IMR-90 (cell line): ENCODE results near the gene PCOLCE2. TPM values are rescaled to one million over a fixed set of nuclear protein-coding genes. Genes with fewer than 3 reads are reported as not detected.
A peak's percentile ranks its signal among the peaks of the same experiment; 100 is the strongest.

Experiments
- ATAC-seq: fragments of 200-7000 bp; cut with Tn5 transposase; 2 replicates; pipeline ENCODE4 v1.9.1; 2020; ENCODE audit warnings: low read depth, mild to moderate bottlenecking, moderate library complexity
- BruUV-seq: library from RNA; stranded (reverse); fragments of 400-500 nt; replicated peaks from 2 replicates; lab custom pipeline; 2021; lab: Mats Ljungman, UMichigan
- CTCF ChIA-PET: fragments of 300-600 bp; formaldehyde crosslinking; extraction: SDS; loops from one replicate; lab custom pipeline; 2021; ENCODE audit warnings: antibody characterized with exemption; lab: Yijun Ruan, JAX
- POLR2A ChIA-PET: fragments of 300-600 bp; sonication (Branson Sonifier 250); formaldehyde crosslinking; loops from one replicate; lab custom pipeline; 2022; ENCODE audit warnings: antibody characterized with exemption; ENCODE audit not compliant: unreplicated experiment; lab: Charles Lee
- DNase-seq: peaks from one replicate; pipeline ENCODE4 v3.0.0; 2013
- H2AFZ ChIP-seq: replicated peaks from 2 replicates; pipeline ENCODE3; 2013; ENCODE audit warnings: low read length, mild to moderate bottlenecking; ENCODE audit not compliant: poor library complexity
- H2AK5ac ChIP-seq: 2 replicates; pipeline ENCODE4 v1.6.1; 2013; ENCODE audit warnings: low read depth, low read length, inconsistent platforms
- H2AK9ac ChIP-seq: replicated peaks from 2 replicates; pipeline ENCODE3; 2013; ENCODE audit warnings: mild to moderate bottlenecking, low read depth, low read length, moderate library complexity; ENCODE audit not compliant: poor library complexity
- H2BK120ac ChIP-seq: 2 replicates; pipeline ENCODE4 v1.6.1; 2013; ENCODE audit warnings: low read depth, low read length, inconsistent platforms
- H2BK15ac ChIP-seq: 3 replicates; pipeline ENCODE4 v1.6.1; 2013; ENCODE audit warnings: low read depth, low read length, inconsistent platforms
- H2BK20ac ChIP-seq: 2 replicates; pipeline ENCODE4 v1.6.1; 2013; ENCODE audit warnings: low read depth, mild to moderate bottlenecking, inconsistent platforms, low read length, moderate library complexity
- H2BK5ac ChIP-seq: 2 replicates; pipeline ENCODE4 v1.6.1; 2013; ENCODE audit warnings: mild to moderate bottlenecking, low read depth, low read length, inconsistent platforms; ENCODE audit not compliant: poor library complexity, severe bottlenecking
- H3K14ac ChIP-seq: replicated peaks from 2 replicates; pipeline ENCODE4 v1.6.1; 2013; ENCODE audit warnings: low read depth, low read length, inconsistent platforms
- H3K18ac ChIP-seq: 2 replicates; pipeline ENCODE4 v1.6.1; 2013; ENCODE audit warnings: low read depth, low read length, control low read depth
- H3K23ac ChIP-seq: 2 replicates; pipeline ENCODE4 v1.6.1; 2013; ENCODE audit warnings: low read depth, low read length, inconsistent platforms
- H3K27ac ChIP-seq: 2 replicates; pipeline ENCODE4 v1.5.1; 2013; ENCODE audit warnings: mild to moderate bottlenecking, control low read depth, low read length; ENCODE audit not compliant: insufficient read depth
- H3K27me3 ChIP-seq: 2 replicates; pipeline ENCODE4 v1.6.1; 2013; ENCODE audit warnings: low read length; ENCODE audit not compliant: control insufficient read depth, insufficient read depth
- H3K36me3 ChIP-seq: 2 replicates; pipeline ENCODE4 v1.6.1; 2013; ENCODE audit warnings: low read length, mixed read lengths; ENCODE audit not compliant: control insufficient read depth, insufficient read depth
- H3K4ac ChIP-seq: 2 replicates; pipeline ENCODE4 v1.6.1; 2013; ENCODE audit warnings: low read depth, low read length, inconsistent platforms
- H3K4me1 ChIP-seq: 2 replicates; pipeline ENCODE4 v1.6.1; 2013; ENCODE audit warnings: low read length, mixed read lengths; ENCODE audit not compliant: control insufficient read depth, insufficient read depth
- H3K4me2 ChIP-seq: 2 replicates; pipeline ENCODE4 v1.6.1; 2013; ENCODE audit warnings: low read depth, mild to moderate bottlenecking, control low read depth, low read length, moderate library complexity
- H3K4me3 ChIP-seq: 2 replicates; pipeline ENCODE4 v1.5.1; 2013; ENCODE audit warnings: low read depth, mild to moderate bottlenecking, control low read depth, low read length, moderate library complexity; ENCODE audit not compliant: insufficient read depth
- H3K56ac ChIP-seq: 2 replicates; pipeline ENCODE4 v1.6.1; 2013; ENCODE audit warnings: low read length, inconsistent platforms; ENCODE audit not compliant: insufficient read depth; ENCODE audit errors: extremely low read depth
- H3K79me1 ChIP-seq, 2 experiments: 2 replicates each; pipeline ENCODE4 v1.6.1; 2013; ENCODE audit warnings: low read length in 2 of 2, inconsistent platforms in 1 of 2, low read depth in 1 of 2
- H3K9ac ChIP-seq: 2 replicates; pipeline ENCODE4 v1.6.1; 2013; ENCODE audit warnings: low read depth, low read length, control low read depth
- H3K9me1 ChIP-seq: 2 replicates; pipeline ENCODE4 v1.6.1; 2013; ENCODE audit warnings: low read length, inconsistent platforms; ENCODE audit not compliant: insufficient read depth
- H3K9me3 ChIP-seq: 2 replicates; pipeline ENCODE4 v1.6.1; 2013; ENCODE audit warnings: low read length; ENCODE audit not compliant: control insufficient read depth, insufficient read depth
- H4K20me1 ChIP-seq: 2 replicates; pipeline ENCODE4 v1.6.1; 2013; ENCODE audit warnings: low read length, inconsistent platforms; ENCODE audit not compliant: insufficient read depth
- H4K5ac ChIP-seq: 2 replicates; pipeline ENCODE4 v1.6.1; 2013; ENCODE audit warnings: mild to moderate bottlenecking, low read depth, low read length, control low read depth
- H4K8ac ChIP-seq, 2 experiments: 2 replicates each; pipeline ENCODE4 v1.6.1; 2013; ENCODE audit warnings: low read depth in 2 of 2, low read length in 2 of 2, control low read depth in 1 of 2, inconsistent platforms in 1 of 2
- H4K91ac ChIP-seq: 2 replicates; pipeline ENCODE4 v1.6.1; 2013; ENCODE audit warnings: low read depth, low read length, inconsistent platforms; ENCODE audit not compliant: insufficient read depth
- BHLHE40 ChIP-seq: fragments of 150-350 bp; IDR thresholded peaks from 2 replicates; pipeline ENCODE4 v1.6.1; 2016; ENCODE audit warnings: mild to moderate bottlenecking, low read depth, low read length
- CEBPB ChIP-seq: IDR thresholded peaks from 2 replicates; pipeline ENCODE4 v1.6.1; 2012; ENCODE audit warnings: low read depth, low read length, improper control_type of control experiment
- ELK1 ChIP-seq: fragments of 150-350 bp; IDR thresholded peaks from 2 replicates; pipeline ENCODE4 v1.6.1; 2016; ENCODE audit warnings: low read depth, mild to moderate bottlenecking, low read length, moderate library complexity, borderline replicate concordance
- WGBS, 2 experiments: methylation state at CpG; one replicate each; pipeline versions ENCODE4 v1.1.5 to v1.1.7; 2013; ENCODE audit warnings: missing lambda C conversion rate in 2 of 2; ENCODE audit not compliant: insufficient read length in 1 of 2; ENCODE audit errors: extremely low coverage in 2 of 2; 5-methylcytosine and 5-hydroxymethylcytosine counted together
- dilution Hi-C: fragments of 300-500 bp; cut with HindIII; formaldehyde crosslinking; loops from one replicate; pipeline ENCODE4 v1.14.3; 2018; ENCODE audit warnings: low sequenced_read_pairs; ENCODE audit not compliant: unreplicated experiment
- in situ Hi-C: fragments of 300-500 bp; cut with MboI; formaldehyde crosslinking; loops from 3 replicates; pipeline ENCODE4 v1.14.3; 2019; ENCODE audit warnings: low sequenced_read_pairs, inconsistent platforms, mixed read lengths
- intact Hi-C: fragments of 100-400 bp; cut with micrococcal nuclease; formaldehyde crosslinking; loops from 2 replicates; pipeline ENCODE4 v1.10.0; 2022
- polyA plus RNA-seq, 3 experiments: library from polyadenylated mRNA; depleted of rRNA; stranded (reverse); fragments of >200 nt; gene quantifications; 2 replicates each; pipeline ENCODE4 v1.2.3, GENCODE V29; 2012; ENCODE audit warnings: low replicate concordance in 1 of 3
- total RNA-seq: library from RNA; depleted of rRNA; stranded (reverse); fragments of >200 nt; gene quantifications from 2 replicates; pipeline ENCODE4 v1.2.3, GENCODE V29; 2012
- TF ChIP-seq, protein P1 (sequence below): fragments of 150-350 bp; IDR thresholded peaks from 2 replicates; pipeline ENCODE4 v1.6.1; 2017; ENCODE audit warnings: mild to moderate bottlenecking, antibody characterized with exemption, low read length, low read depth

Gene PCOLCE2
- total and polyA plus RNA-seq, 2 of the 4 experiments (the other 2 are of a cell fraction), result 0.50 to 0.54 TPM

GRCh38 chr3:142808103-142808917 lies 80.6 kb downstream of the PCOLCE2 start:
- H4K8ac ChIP-seq, result no peak overlapping the region
- no peak overlapping the region for H3K27ac ChIP-seq
- no peaks in the 10 kb centered on the region for H3K4me1 ChIP-seq
- POLR2A ChIA-PET, result no interaction called here
- H3K36me3 ChIP-seq, result peaks cover 2% of the 10 kb centered on the region; the same call in 1 of the 2 replicates
- no peak overlapping the region for H3K56ac ChIP-seq
- no peak overlapping the region for H2AFZ ChIP-seq
- H2AK5ac ChIP-seq, result no peak overlapping the region
- H2BK120ac ChIP-seq, result no peak overlapping the region
- no TSS peak for BruUV-seq
- no peak overlapping the region for H3K18ac ChIP-seq
- no peak overlapping the region for H3K14ac ChIP-seq
- peak; percentile 72 for DNase-seq
- TF ChIP-seq BHLHE40 (peak; percentile 67; the same call in 1 of the 2 replicates), ELK1 (no peak), CEBPB (peak; percentile 54; the same call in 1 of the 2 replicates)
- TF ChIP-seq, protein P1, sequence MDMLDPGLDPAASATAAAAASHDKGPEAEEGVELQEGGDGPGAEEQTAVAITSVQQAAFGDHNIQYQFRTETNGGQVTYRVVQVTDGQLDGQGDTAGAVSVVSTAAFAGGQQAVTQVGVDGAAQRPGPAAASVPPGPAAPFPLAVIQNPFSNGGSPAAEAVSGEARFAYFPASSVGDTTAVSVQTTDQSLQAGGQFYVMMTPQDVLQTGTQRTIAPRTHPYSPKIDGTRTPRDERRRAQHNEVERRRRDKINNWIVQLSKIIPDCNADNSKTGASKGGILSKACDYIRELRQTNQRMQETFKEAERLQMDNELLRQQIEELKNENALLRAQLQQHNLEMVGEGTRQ, result 0 out of 2 replicates have a peak, but pooled peaks have one; percentile 5
- H2AK9ac ChIP-seq, result no peak overlapping the region
- H3K9me1 ChIP-seq, result no peaks in the 10 kb centered on the region; the same call in 1 of the 2 replicates
- H3K23ac ChIP-seq, result peak overlapping the region; percentile 43; the same call in 1 of the 2 replicates
- no peaks in the 10 kb centered on the region for H4K20me1 ChIP-seq
- 90% methylated on average over 2 of the region's 9 CpGs; no CpG with 5 or more reads in 1 of the 2 experiments for WGBS, 2 experiments
- dilution Hi-C loops (no loop called here), intact Hi-C loops (loop anchor here (10.0 kb wide), 1 partner anchor 214 kb away; the partner anchor contains the start of gene PLS1), in situ Hi-C loops (no loop called here)
- H3K9me3 ChIP-seq, result no peaks in the 10 kb centered on the region
- H4K5ac ChIP-seq, result no peak overlapping the region
- H2BK5ac ChIP-seq, result no peak overlapping the region
- no peaks in the 10 kb centered on the region for H3K27me3 ChIP-seq
- ATAC-seq, result peak; percentile 62
- CTCF ChIA-PET, result interaction anchor here (1.4 kb wide), 1 partner anchor 8 kb away, joined by 3 read pairs; no protein-coding TSS in a partner anchor
- H3K79me1 ChIP-seq, result no peaks in the 10 kb centered on the region
- H2BK20ac ChIP-seq, result no peak overlapping the region
- no peak overlapping the region for H4K91ac ChIP-seq
- no peak overlapping the region for H3K4me2 ChIP-seq
- H3K9ac ChIP-seq, result no peak overlapping the region
- H3K4me3 ChIP-seq, result no peak overlapping the region
- no peak overlapping the region for H2BK15ac ChIP-seq
- no peak overlapping the region for H3K4ac ChIP-seq
